A673 (cell line): ENCODE results near the gene ANK2.

Experiments used
- EZH2 ChIP-seq: fragments of 200-600 bp; sonication (generic); IDR thresholded peaks from 2 replicates; pipeline ENCODE4 v1.6.1; 2017; ENCODE audit warnings: borderline replicate concordance, low read depth, mild to moderate bottlenecking, mixed read lengths, antibody characterized with exemption, low read length; ENCODE audit not compliant: poor library complexity, severe bottlenecking
- TF ChIP-seq, protein P1 (sequence below): fragments of 300-800, 200-600 bp; sonication (generic); conservative IDR thresholded peaks from 2 replicates; pipeline ENCODE4 v1.5.1; 2017; ENCODE audit warnings: low read depth, mild to moderate bottlenecking, antibody characterized with exemption, low read length, moderate library complexity, mixed read lengths

DNA sequence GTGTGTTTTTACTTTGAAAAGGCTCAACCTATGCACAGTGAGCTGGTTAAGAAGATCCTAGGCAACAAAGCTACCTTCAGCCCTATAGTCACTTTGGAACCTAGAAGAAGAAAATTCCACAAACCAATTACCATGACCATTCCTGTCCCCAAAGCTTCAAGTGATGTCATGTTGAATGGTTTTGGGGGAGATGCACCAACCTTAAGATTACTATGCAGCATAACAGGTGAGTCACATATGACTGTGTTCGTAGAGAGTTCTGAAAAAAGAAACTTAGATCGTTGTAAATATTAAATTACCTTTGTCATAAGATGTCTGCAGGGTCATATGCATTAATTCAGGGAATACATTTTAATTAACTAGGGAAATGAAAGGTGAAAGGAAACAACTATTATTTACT, 287.1 kb downstream of the ANK2 start:
- TF ChIP-seq, protein P1, sequence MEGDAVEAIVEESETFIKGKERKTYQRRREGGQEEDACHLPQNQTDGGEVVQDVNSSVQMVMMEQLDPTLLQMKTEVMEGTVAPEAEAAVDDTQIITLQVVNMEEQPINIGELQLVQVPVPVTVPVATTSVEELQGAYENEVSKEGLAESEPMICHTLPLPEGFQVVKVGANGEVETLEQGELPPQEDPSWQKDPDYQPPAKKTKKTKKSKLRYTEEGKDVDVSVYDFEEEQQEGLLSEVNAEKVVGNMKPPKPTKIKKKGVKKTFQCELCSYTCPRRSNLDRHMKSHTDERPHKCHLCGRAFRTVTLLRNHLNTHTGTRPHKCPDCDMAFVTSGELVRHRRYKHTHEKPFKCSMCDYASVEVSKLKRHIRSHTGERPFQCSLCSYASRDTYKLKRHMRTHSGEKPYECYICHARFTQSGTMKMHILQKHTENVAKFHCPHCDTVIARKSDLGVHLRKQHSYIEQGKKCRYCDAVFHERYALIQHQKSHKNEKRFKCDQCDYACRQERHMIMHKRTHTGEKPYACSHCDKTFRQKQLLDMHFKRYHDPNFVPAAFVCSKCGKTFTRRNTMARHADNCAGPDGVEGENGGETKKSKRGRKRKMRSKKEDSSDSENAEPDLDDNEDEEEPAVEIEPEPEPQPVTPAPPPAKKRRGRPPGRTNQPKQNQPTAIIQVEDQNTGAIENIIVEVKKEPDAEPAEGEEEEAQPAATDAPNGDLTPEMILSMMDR = no peak
- no peak for TF ChIP-seq EZH2
